Testis (tissue), 2 donors: ENCODE measurements around the gene PLAC8L1.

Experiments used
- POLR2A ChIP-seq: fragments of 450-650 bp; IDR thresholded peaks from one replicate; pipeline ENCODE4 v1.6.1; 2017; ENCODE audit warnings: antibody characterized with exemption, mild to moderate bottlenecking, moderate library complexity
- TF ChIP-seq, protein P1 (sequence below), 3 experiments: fragments of 450-650 bp in 2 of 3; fragments of 200-600 bp in 1 of 3; sonication (generic) in 1 of 3; IDR thresholded peaks; one replicate each; pipeline ENCODE4 v1.5.1; 2016 to 2019; ENCODE audit warnings: antibody characterized with exemption in 3 of 3, mild to moderate bottlenecking in 2 of 3, moderate library complexity in 1 of 3

DNA sequence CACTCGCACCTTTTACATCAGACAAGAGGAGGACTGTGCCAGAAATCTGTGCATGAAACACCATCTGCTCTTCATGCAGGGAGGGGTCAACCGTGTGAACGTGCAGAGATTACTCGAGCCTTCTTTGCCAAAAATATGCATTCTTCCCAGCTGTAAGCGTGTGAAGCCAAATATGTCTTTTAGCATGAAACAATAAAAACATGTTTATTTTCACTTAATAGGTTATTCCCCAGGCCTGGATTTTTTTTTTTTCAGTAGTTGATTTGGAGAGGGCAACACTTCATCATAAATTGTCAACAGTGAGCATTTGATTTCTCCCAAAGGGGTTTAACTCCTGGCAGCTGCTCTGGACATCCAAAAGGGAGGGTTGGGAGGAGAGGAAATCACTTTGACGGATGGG, 23.8 kb downstream of the PLAC8L1 start:
- TF ChIP-seq, protein P1, sequence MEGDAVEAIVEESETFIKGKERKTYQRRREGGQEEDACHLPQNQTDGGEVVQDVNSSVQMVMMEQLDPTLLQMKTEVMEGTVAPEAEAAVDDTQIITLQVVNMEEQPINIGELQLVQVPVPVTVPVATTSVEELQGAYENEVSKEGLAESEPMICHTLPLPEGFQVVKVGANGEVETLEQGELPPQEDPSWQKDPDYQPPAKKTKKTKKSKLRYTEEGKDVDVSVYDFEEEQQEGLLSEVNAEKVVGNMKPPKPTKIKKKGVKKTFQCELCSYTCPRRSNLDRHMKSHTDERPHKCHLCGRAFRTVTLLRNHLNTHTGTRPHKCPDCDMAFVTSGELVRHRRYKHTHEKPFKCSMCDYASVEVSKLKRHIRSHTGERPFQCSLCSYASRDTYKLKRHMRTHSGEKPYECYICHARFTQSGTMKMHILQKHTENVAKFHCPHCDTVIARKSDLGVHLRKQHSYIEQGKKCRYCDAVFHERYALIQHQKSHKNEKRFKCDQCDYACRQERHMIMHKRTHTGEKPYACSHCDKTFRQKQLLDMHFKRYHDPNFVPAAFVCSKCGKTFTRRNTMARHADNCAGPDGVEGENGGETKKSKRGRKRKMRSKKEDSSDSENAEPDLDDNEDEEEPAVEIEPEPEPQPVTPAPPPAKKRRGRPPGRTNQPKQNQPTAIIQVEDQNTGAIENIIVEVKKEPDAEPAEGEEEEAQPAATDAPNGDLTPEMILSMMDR (IDR thresholded peaks at IDR 0.05) = no peak
- no peak for TF ChIP-seq POLR2A
